ENCODE results near the gene GUCY2F.

Gene GUCY2F

DNA sequence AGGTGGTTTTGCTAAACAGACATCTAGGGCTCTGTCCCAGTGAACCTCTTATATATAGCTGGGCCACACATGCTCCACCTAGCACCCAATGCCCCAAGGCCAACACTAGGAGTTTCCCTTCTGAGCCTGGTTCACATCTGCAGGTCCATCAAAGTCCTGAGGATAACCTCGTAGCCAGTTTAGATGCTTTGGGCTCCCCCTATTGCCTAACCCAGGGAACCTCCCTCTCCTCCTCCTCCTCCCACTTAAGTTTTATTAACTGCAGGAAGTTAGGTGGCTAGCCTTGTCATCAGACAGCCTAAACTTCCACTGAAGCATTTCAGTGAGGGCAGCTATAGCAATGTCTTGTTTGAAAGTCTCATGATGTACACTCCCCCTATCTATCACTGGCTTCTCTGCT is 88.0 kb downstream of the GUCY2F start:
- no peak for DNase-seq (ENCODE audit: low spot score)

- no peak for DNase-seq (ENCODE audit: low spot score)
Observed at GRCh38 chrX:109392895-109393294, 89.0 kb downstream of the GUCY2F start.

GRCh38 chrX:109390556-109390955 is 91.3 kb downstream of the GUCY2F start:
- DNase-seq (ENCODE audit: low spot score): no peak

DNA sequence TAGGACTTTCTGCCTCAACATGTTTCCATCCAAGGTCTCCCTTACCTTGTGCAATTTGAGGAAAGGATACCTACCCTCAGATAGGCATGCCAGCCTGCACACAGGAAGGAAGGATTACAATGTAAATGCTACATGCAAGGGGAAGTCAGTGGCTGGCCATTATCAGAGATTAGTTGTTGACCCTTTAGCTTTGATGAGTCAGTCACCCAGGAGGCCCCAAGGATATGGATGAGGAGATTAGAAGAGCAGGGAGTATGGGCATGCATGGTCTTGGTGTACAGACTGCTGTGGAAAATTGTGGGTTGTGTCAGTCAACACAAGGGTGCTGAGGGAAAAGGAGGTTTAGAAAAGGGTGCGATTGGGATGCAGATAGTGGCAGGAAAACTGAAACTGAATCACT is 92.0 kb downstream of the GUCY2F start:
- DNase-seq (ENCODE audit: low spot score): no peak

- DNase-seq (ENCODE audit: low spot score): peak; percentile 13
Observed at GRCh38 chrX:109384699-109385098, 97.2 kb downstream of the GUCY2F start.

- DNase-seq (ENCODE audit: low spot score): no peak
Observed at GRCh38 chrX:109382332-109382731, 99.6 kb downstream of the GUCY2F start.

- no peak for DNase-seq (ENCODE audit: low spot score)
Observed at GRCh38 chrX:109378281-109378680, 103.6 kb downstream of the GUCY2F start.

DNA sequence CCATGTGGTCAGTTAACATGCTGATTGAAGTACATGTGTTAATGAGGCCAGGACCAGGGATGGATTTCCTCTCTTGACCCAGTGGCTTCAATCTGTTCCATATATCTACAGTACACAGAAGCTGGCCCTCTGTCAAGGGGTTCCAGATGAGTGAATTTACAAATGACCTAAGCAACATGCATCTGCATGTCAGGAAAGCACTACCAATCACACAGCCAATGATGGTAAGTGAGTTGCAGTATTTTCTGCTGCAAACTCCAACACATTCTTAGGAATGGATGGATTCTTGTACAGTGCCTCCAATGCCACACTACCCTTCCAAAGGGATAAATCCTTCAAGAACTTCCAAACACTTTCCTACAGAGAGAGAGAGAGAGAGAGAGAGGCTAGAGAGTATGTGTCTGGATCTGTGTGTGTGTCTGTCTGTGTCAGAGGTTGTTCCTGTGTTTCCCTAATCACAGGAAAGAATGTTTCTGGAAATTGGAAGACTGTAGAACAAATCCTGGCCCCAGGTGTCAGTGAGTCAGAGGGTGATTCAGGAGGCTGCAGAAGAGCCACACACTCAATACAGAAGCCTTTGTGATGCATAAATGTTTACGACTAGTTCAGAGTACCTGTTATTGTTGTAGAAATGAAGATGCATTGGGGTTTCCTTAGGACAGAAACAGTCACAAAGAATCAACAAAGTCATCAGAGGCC is 107.5 kb downstream of the GUCY2F start:
- DNase-seq (ENCODE audit: low spot score): peak; percentile 64

DNA sequence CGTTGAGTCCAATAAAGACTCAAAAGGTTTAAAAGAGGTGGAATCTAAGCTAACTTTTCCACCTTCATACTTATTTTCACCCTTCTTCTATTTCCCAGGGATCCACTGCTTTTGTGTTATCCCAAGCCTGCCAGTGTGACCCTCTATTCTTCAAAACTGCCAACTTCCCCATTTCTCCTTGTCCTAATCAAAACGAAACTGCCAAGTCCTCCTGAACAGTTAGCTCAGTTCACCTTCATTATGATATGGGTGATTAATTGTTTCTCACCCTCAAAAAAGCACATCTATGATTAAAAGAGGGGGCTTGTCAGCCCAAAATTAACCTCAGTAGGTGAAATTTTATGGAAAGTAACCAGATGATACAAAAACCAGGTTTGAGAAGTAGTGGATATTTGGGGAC is 108.4 kb downstream of the GUCY2F start:
- no peak for DNase-seq (ENCODE audit: low spot score)

DNA sequence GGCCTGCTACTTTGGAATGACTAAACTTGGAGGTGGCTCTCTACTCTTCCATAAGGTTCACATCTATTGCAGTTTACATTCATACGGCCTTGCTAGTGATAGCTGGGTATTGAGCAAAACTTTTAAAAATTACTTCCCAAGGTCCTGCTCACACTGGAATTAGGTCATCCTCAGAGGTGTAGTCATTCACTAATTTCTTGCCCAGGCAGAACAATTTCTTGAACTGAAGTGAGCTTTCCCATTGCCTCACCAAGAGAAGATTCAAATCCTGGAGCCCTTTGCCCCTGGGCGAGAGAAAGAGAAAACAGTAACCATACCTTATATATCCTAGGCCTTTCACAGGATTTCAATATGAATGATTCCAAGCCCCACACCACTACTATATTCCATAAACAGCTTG is 109.2 kb downstream of the GUCY2F start:
- no peak for DNase-seq (ENCODE audit: low spot score)

DNA sequence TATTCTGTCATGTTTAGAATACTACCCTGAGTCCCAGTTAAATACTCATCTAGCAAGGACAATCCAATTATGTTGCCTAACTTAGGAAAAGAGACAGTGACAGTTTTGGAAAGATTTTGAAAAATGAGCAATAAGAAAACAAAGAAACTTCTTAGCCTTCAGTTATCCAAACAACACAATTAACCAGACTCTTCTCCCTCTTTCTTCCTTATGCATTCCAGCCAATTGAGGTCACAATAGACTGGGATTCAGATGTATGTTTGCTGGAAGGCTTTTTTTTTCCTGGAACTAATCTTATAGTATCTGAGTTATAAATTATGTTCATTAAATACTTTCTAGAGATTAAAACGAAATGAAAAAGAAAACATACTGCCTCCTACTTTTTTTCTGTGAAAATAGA is 109.6 kb downstream of the GUCY2F start:
- DNase-seq (ENCODE audit: low spot score): no peak

DNA sequence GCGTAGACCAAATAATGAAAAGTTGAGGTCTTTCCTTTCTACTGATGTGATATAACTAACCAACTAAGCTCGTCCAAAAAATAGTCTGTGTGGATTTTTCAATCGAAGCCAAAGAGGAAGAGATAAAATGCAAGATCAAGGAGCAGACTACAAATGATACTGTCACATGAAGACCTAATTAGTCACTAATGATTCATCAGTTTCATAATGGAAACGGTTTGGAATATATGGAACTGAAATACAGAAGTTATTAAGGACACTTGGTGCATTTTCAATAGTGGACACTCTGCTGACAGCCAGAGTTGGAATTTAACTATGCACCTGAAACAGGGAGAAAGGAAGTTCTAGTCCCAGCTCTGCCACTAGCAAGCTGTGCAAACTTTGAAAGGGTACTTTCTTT is 119.8 kb downstream of the GUCY2F start:
- no peak for DNase-seq (ENCODE audit: low spot score)

- no peak for DNase-seq (ENCODE audit: low spot score)
Observed at GRCh38 chrX:109360301-109360700, 121.6 kb downstream of the GUCY2F start.

GRCh38 chrX:109357706-109358105 is 124.2 kb downstream of the GUCY2F start:
- DNase-seq (ENCODE audit: low spot score): no peak

- DNase-seq (ENCODE audit: low spot score): no peak
Observed at GRCh38 chrX:109356684-109357083, 125.2 kb downstream of the GUCY2F start.

- DNase-seq (ENCODE audit: low spot score): no peak
Observed at GRCh38 chrX:109352066-109352588, 129.8 kb downstream of the GUCY2F start.

DNA sequence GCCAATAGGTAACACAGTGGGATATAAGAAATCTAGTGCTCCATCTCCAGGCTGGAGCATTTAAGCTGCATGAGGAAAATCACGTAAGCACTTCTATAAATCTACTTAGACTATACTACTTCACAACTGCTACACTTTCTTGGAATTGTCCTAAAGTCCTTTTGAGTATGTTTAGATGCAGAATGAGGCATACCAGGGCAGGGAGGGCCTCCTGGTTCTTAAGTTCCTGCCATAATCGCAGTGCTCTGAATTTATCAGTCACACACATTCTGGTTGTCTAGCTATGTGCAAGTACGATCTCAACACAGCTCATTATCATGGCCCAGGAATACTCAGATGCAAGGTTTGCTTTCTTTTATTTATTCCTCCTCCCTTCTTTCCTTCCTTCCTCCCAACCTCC is 130.3 kb downstream of the GUCY2F start:
- DNase-seq (ENCODE audit: low spot score): no peak

DNA sequence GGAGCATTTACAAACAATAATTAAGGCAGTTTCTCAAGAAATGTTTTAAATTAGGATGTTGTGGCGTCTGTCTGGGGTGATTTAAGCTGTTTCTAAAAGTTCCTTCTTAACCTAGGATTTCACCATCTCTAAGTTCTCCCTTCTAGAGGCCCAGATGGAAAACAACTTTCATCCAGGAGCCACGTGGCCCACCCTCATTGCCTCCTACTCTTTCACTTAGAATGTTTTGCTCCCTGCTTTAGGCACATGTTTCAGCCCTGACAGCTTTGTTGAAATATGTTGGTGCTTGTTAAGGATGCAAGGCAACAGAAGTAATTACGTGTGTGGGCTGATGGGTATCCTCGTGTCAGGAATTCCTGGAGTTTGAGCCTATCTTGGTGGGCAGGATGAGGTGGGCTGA is 131.3 kb downstream of the GUCY2F start:
- DNase-seq (ENCODE audit: low spot score): no peak

- no peak for DNase-seq (ENCODE audit: low spot score)
Observed at GRCh38 chrX:109350051-109350450, 131.8 kb downstream of the GUCY2F start.

GRCh38 chrX:109347632-109348031 is 134.3 kb downstream of the GUCY2F start:
- DNase-seq (ENCODE audit: low spot score): peak; percentile 13

DNA sequence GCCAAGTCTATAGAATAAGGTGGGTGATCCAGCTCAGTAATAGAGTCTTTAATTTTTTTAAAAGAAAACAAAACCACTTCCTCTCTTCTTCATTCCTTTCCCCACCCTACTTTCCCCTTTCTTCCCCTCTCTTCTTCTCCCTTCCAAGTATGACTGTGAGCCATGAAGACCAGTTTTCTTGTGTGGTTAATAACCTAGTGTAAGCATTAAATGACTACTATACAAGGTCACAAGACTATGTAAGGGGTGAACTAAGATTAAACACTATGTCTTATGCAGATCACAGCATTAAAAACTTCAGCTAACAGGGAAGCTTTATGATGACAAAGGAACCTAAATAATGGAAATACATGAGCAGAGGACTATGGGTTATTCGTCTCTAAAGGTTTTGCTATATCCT is 135.4 kb downstream of the GUCY2F start:
- DNase-seq (ENCODE audit: low spot score): no peak

GRCh38 chrX:109345856-109346255 is 136.0 kb downstream of the GUCY2F start:
- DNase-seq (ENCODE audit: low spot score): no peak

- DNase-seq (ENCODE audit: low spot score): no peak
Observed at GRCh38 chrX:109344678-109345077, 137.2 kb downstream of the GUCY2F start.

- DNase-seq (ENCODE audit: low spot score): no peak
Observed at GRCh38 chrX:109344101-109344500, 137.8 kb downstream of the GUCY2F start.
